ENCODE measurements around the gene SLC15A4. TPM values are rescaled to one million over a fixed set of nuclear protein-coding genes. Genes with fewer than 3 reads are reported as not detected.
A peak's percentile ranks its signal among the peaks of the same experiment; 100 is the strongest.

The SLC15A4 gene
- total and polyA plus RNA-seq, 2 of the 13 experiments (the other 11 are each of a cell fraction or from before 2014, with no cell fraction given): 17.3 to 22.7 TPM

DNA sequence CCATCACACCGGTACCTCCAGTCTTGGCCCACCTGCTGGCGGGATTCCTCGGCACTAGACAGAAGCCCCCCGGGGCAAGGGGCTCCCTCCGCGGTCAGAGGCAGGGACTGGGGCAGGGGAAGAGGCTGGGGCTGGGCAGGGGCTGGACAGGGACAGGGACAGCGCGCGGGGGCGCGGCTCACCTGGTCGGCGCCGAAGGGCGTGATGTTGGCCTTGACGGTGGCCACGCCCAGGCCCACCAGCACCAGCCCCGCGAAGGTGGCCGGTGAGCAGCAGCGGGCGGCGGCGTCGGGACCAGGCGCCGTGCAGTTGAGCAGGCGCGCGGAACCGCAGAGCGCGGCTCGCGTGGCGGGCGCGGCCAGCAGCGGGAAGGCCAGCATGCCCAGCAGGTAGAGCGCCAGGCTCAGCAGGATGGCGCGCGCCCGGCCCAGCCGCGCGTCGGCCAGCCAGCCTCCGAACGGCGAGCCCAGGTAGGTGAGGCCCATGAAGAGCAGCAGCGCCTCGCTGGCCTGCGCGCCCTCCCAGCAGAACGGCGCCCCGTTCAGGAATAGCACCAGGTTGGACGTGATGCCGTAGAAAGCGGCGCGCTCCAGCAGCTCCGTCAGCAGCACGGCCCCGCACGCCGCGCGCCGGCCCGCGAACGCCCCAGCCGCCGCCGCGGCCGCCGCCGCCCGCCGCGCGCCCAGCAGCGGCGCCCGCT is 392 bp downstream of the SLC15A4 start (continued):
- TF ChIP-seq, protein P1, sequence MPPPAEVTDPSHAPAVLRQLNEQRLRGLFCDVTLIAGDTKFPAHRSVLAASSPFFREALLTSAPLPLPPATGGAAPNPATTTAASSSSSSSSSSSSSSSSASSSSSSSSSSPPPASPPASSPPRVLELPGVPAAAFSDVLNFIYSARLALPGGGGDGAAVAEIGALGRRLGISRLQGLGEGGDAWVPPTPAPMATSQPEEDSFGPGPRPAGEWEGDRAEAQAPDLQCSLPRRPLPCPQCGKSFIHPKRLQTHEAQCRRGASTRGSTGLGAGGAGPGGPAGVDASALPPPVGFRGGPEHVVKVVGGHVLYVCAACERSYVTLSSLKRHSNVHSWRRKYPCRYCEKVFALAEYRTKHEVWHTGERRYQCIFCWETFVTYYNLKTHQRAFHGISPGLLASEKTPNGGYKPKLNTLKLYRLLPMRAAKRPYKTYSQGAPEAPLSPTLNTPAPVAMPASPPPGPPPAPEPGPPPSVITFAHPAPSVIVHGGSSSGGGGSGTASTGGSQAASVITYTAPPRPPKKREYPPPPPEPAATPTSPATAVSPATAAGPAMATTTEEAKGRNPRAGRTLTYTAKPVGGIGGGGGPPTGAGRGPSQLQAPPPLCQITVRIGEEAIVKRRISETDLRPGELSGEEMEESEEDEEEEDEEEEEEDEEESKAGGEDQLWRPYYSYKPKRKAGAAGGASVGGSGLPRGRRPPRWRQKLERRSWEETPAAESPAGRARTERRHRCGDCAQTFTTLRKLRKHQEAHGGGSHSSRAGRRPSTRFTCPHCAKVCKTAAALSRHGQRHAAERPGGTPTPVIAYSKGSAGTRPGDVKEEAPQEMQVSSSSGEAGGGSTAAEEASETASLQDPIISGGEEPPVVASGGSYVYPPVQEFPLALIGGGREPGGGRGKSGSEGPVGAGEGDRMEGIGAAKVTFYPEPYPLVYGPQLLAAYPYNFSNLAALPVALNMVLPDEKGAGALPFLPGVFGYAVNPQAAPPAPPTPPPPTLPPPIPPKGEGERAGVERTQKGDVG (CRISPR knock-in tag; IDR thresholded peaks at IDR 0.05; ENCODE audit: borderline replicate concordance): no peak
- TF ChIP-seq ZFY (CRISPR knock-in tag; IDR thresholded peaks at IDR 0.05) (peak; percentile 77), PHF20 (CRISPR knock-in tag; IDR thresholded peaks at IDR 0.05) (0 out of 2 replicates have a peak, but pooled peaks have one; percentile 23), ZNF777 (CRISPR knock-in tag; IDR thresholded peaks at IDR 0.05) (peak; percentile 82; the same call in 1 of the 2 replicates), NAIF1 (CRISPR knock-in tag; IDR thresholded peaks at IDR 0.05; ENCODE audit: borderline replicate concordance) (no peak), ZNF143 (CRISPR knock-in tag; IDR thresholded peaks at IDR 0.05) (no peak), MYC (CRISPR knock-in tag; IDR thresholded peaks at IDR 0.05; ENCODE audit: borderline replicate concordance) (0 out of 2 replicates have a peak, but pooled peaks have one; percentile 4), ZNF782 (CRISPR knock-in tag; IDR thresholded peaks at IDR 0.05; ENCODE audit: borderline replicate concordance) (0 out of 2 replicates have a peak, but pooled peaks have one; percentile 3), ZNF749 (CRISPR knock-in tag; IDR thresholded peaks at IDR 0.05; ENCODE audit: borderline replicate concordance) (0 out of 2 replicates have a peak, but pooled peaks have one; percentile 49), GATAD2A (CRISPR knock-in tag; IDR thresholded peaks at IDR 0.05) (no peak), ZNF724P (CRISPR knock-in tag; IDR thresholded peaks at IDR 0.05; ENCODE audit: borderline replicate concordance) (peak; percentile 82; the same call in 1 of the 2 replicates), SALL1 (CRISPR knock-in tag; IDR thresholded peaks at IDR 0.05) (0 out of 2 replicates have a peak, but pooled peaks have one; percentile 42), ZNF766 (CRISPR knock-in tag; IDR thresholded peaks at IDR 0.05; ENCODE audit: borderline replicate concordance) (peak; percentile 36; the same call in 1 of the 2 replicates), ZNF20 (CRISPR knock-in tag; IDR thresholded peaks at IDR 0.05) (no peak), POLR2A (IDR thresholded peaks at IDR 0.05; ENCODE audit: insufficient read depth in 1 of 2, low read depth in 2 of 2, low read length in 2 of 2) (peak in 1 of 2 experiments; percentile 12; a peak in 2 of 4 replicates), TAF1 (CRISPR knock-in tag; IDR thresholded peaks at IDR 0.05) (no peak)
- TF ChIP-seq, protein P2, sequence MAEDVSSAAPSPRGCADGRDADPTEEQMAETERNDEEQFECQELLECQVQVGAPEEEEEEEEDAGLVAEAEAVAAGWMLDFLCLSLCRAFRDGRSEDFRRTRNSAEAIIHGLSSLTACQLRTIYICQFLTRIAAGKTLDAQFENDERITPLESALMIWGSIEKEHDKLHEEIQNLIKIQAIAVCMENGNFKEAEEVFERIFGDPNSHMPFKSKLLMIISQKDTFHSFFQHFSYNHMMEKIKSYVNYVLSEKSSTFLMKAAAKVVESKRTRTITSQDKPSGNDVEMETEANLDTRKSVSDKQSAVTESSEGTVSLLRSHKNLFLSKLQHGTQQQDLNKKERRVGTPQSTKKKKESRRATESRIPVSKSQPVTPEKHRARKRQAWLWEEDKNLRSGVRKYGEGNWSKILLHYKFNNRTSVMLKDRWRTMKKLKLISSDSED (CRISPR knock-in tag; IDR thresholded peaks at IDR 0.05): 0 out of 2 replicates have a peak, but pooled peaks have one; percentile 33
- TF ChIP-seq, protein P3, sequence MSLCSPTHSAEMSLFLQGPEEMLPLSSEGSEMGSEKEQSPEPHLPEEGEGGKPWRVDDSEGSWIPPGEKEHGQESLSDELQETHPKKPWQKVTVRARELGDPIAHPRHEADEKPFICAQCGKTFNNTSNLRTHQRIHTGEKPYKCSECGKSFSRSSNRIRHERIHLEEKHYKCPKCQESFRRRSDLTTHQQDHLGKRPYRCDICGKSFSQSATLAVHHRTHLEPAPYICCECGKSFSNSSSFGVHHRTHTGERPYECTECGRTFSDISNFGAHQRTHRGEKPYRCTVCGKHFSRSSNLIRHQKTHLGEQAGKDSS (CRISPR knock-in tag; IDR thresholded peaks at IDR 0.05; ENCODE audit: borderline replicate concordance, low read depth): 0 out of 2 replicates have a peak, but pooled peaks have one; percentile 1
- TF ChIP-seq, protein P4, sequence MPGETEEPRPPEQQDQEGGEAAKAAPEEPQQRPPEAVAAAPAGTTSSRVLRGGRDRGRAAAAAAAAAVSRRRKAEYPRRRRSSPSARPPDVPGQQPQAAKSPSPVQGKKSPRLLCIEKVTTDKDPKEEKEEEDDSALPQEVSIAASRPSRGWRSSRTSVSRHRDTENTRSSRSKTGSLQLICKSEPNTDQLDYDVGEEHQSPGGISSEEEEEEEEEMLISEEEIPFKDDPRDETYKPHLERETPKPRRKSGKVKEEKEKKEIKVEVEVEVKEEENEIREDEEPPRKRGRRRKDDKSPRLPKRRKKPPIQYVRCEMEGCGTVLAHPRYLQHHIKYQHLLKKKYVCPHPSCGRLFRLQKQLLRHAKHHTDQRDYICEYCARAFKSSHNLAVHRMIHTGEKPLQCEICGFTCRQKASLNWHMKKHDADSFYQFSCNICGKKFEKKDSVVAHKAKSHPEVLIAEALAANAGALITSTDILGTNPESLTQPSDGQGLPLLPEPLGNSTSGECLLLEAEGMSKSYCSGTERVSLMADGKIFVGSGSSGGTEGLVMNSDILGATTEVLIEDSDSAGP (CRISPR knock-in tag; IDR thresholded peaks at IDR 0.05; ENCODE audit: borderline replicate concordance): peak; percentile 2
- TF ChIP-seq, protein P5, sequence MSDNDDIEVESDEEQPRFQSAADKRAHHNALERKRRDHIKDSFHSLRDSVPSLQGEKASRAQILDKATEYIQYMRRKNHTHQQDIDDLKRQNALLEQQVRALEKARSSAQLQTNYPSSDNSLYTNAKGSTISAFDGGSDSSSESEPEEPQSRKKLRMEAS (IDR thresholded peaks at IDR 0.05): no peak; the same call in 1 of the 2 replicates
- TF ChIP-seq, protein P6, sequence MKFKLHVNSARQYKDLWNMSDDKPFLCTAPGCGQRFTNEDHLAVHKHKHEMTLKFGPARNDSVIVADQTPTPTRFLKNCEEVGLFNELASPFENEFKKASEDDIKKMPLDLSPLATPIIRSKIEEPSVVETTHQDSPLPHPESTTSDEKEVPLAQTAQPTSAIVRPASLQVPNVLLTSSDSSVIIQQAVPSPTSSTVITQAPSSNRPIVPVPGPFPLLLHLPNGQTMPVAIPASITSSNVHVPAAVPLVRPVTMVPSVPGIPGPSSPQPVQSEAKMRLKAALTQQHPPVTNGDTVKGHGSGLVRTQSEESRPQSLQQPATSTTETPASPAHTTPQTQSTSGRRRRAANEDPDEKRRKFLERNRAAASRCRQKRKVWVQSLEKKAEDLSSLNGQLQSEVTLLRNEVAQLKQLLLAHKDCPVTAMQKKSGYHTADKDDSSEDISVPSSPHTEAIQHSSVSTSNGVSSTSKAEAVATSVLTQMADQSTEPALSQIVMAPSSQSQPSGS (CRISPR knock-in tag; IDR thresholded peaks at IDR 0.05): no peak
